Karpas-422 (cell line): ENCODE measurements around the gene SNRPN. TPM values are rescaled to one million over a fixed set of nuclear protein-coding genes. Genes with fewer than 3 reads are reported as not detected.
"Not testable (repeated sequence)": the region's sequence is repeated elsewhere in the genome, so short reads cannot be mapped to it uniquely, and the experiment has no call there.

Source experiments
- DNase-seq: peaks from one replicate; pipeline ENCODE4 v3.0.0-alpha.2; 2015
- H2AFZ ChIP-seq: fragments of 200-600 bp; sonication (generic); 2 replicates; pipeline ENCODE4 v1.6.1; 2014; ENCODE audit warnings: antibody characterized with exemption, low read length, mixed read lengths
- H3K27ac ChIP-seq: fragments of 200-600 bp; sonication (generic); 2 replicates; pipeline ENCODE4 v1.5.1; 2014; ENCODE audit warnings: mild to moderate bottlenecking, low read length, moderate library complexity
- H3K27me3 ChIP-seq: fragments of 200-600 bp; sonication (generic); 2 replicates; pipeline ENCODE4 v1.6.1; 2014; ENCODE audit warnings: low read length, mixed read lengths
- H3K36me3 ChIP-seq: fragments of 200-600 bp; sonication (generic); 2 replicates; pipeline ENCODE4 v1.6.1; 2014; ENCODE audit warnings: low read length, mixed read lengths; ENCODE audit not compliant: insufficient read depth
- H3K4me1 ChIP-seq: fragments of 200-600 bp; sonication (generic); 2 replicates; pipeline ENCODE4 v1.6.1; 2014; ENCODE audit warnings: mild to moderate bottlenecking, low read length, mixed read lengths
- H3K4me2 ChIP-seq: fragments of 200-600 bp; sonication (generic); 2 replicates; pipeline ENCODE4 v1.6.1; 2014; ENCODE audit warnings: low read length, low read depth, mild to moderate bottlenecking; ENCODE audit not compliant: poor library complexity, severe bottlenecking
- H3K4me3 ChIP-seq: fragments of 200-600 bp; sonication (generic); 2 replicates; pipeline ENCODE4 v1.5.1; 2014; ENCODE audit warnings: mild to moderate bottlenecking, antibody characterized with exemption, low read length, mixed read lengths
- H3K79me2 ChIP-seq: fragments of 200-600 bp; sonication (generic); 2 replicates; pipeline ENCODE4 v1.6.1; 2014; ENCODE audit warnings: mild to moderate bottlenecking, low read length, mixed read lengths
- H3K9ac ChIP-seq: fragments of 200-600 bp; sonication (generic); 2 replicates; pipeline ENCODE4 v1.6.0; 2014; ENCODE audit warnings: low read length
- H3K9me2 ChIP-seq: fragments of 200-600 bp; sonication (generic), shearing (Covaris generic); replicated peaks from 2 replicates; pipeline ENCODE4 v1.6.0; 2014; ENCODE audit warnings: mild to moderate bottlenecking, low read length, moderate library complexity; ENCODE audit not compliant: insufficient read depth
- H3K9me3 ChIP-seq: fragments of 300-700, 200-600 bp; sonication (generic); 2 replicates; pipeline ENCODE4 v1.6.1; 2014; ENCODE audit warnings: low read length, mixed read lengths
- H4K20me1 ChIP-seq: fragments of 200-600 bp; sonication (generic); 2 replicates; pipeline ENCODE4 v1.6.1; 2014; ENCODE audit warnings: mild to moderate bottlenecking, antibody characterized with exemption, low read length, low read depth; ENCODE audit not compliant: insufficient read depth
- total RNA-seq: library from RNA; depleted of rRNA; stranded (reverse); fragments of >200 nt; shearing (Covaris generic); gene quantifications from 2 replicates; pipeline ENCODE4 v1.2.3, GENCODE V29; 2014; ENCODE audit warnings: low replicate concordance

The SNRPN gene
- total RNA-seq, 1 experiment from 2014 or later: 116 TPM

GRCh38 chr15:24931874-24932732 is 22.7 kb upstream of the SNRPN start:
- H2AFZ ChIP-seq, H3K27me3 ChIP-seq, H4K20me1 ChIP-seq, H3K9ac ChIP-seq, H3K4me3 ChIP-seq, H3K36me3 ChIP-seq, H3K9me3 ChIP-seq, H3K79me2 ChIP-seq, H3K4me2 ChIP-seq, H3K27ac ChIP-seq, DNase-seq, H3K9me2 ChIP-seq, H3K4me1 ChIP-seq: not testable (repeated sequence)

- Histone ChIP-seq H3K4me1 (no peaks in the 10 kb centered on the region), H3K79me2 (no peaks in the 10 kb centered on the region), H2AFZ (no peak overlapping the region), H3K27me3 (no peaks in the 10 kb centered on the region), H3K27ac (no peak overlapping the region), H3K9me2 (no peaks in the 10 kb centered on the region), H3K4me3 (no peak overlapping the region), H4K20me1 (no peaks in the 10 kb centered on the region), H3K9ac (no peak overlapping the region), H3K4me2 (no peak overlapping the region), H3K36me3 (no peaks in the 10 kb centered on the region), H3K9me3 (no peaks in the 10 kb centered on the region; the same call in 1 of the 2 replicates)
- DNase-seq: no peak
These were observed 21.1 kb upstream of the SNRPN start for GRCh38 chr15:24933716-24934115.

DNA sequence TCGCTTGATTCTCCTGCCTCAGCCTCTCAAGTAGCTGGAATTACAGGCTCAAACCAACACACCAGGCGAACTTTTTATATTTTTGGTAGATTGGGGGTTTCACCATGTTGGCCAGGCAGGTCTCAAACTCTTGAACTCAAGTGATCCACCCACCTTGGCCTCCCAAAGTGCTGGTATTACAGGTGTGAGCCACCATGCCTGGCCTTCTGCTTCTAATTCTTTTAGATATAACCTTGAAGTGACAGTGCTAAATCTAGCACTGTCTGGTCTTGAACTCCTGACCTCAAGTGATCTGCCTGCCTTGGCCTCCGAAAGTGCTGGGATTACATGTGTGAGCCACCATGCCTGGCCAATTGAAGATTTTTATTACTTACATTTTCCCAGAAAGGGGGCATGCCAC is 16.6 kb upstream of the SNRPN start:
- not testable (repeated sequence) for H3K9me3 ChIP-seq, H3K9me2 ChIP-seq, H2AFZ ChIP-seq, H3K36me3 ChIP-seq, DNase-seq, H3K27ac ChIP-seq, H3K4me1 ChIP-seq, H3K79me2 ChIP-seq, H4K20me1 ChIP-seq, H3K4me2 ChIP-seq, H3K9ac ChIP-seq, H3K27me3 ChIP-seq, H3K4me3 ChIP-seq

DNA sequence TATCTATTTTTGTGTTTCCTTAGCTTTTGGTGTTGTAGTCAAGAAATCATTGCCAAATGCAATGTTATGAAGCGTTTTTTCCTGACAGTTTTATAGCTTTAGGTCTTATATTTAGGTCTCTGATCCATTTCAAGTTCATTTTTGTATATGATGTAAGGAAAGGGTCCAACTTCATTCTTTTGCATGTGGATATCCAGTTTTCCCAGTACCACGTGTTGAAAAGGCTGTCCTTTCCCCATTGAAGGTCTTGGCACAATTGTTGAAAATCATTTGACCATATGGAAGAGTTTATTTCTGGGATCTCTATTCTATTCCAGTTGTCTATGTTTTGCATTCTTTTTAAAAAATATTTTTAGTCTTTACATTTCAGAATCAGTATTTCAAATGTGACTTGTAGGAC is 14.6 kb upstream of the SNRPN start:
- Histone ChIP-seq H3K9me3 (peaks cover 3% of the 10 kb centered on the region; the same call in 1 of the 2 replicates), H3K27me3 (no peaks in the 10 kb centered on the region), H4K20me1 (no peaks in the 10 kb centered on the region), H3K4me1 (no peaks in the 10 kb centered on the region), H3K27ac (no peak overlapping the region), H3K36me3 (no peaks in the 10 kb centered on the region), H3K4me3 (no peak overlapping the region), H3K9ac (no peak overlapping the region), H2AFZ (no peak overlapping the region), H3K79me2 (no peaks in the 10 kb centered on the region), H3K4me2 (no peak overlapping the region), H3K9me2 (no peaks in the 10 kb centered on the region)
- no peak for DNase-seq

- no peaks in the 10 kb centered on the region for H3K36me3 ChIP-seq
- no peak for DNase-seq
- H3K4me3 ChIP-seq: no peak overlapping the region
- H3K79me2 ChIP-seq: no peaks in the 10 kb centered on the region
- no peak overlapping the region for H3K4me2 ChIP-seq
- no peaks in the 10 kb centered on the region for H3K9me2 ChIP-seq
- no peaks in the 10 kb centered on the region for H3K27me3 ChIP-seq
- H3K9me3 ChIP-seq: peaks cover 3% of the 10 kb centered on the region; the same call in 1 of the 2 replicates
- no peak overlapping the region for H2AFZ ChIP-seq
- no peaks in the 10 kb centered on the region for H3K4me1 ChIP-seq
- no peak overlapping the region for H3K9ac ChIP-seq
- no peak overlapping the region for H3K27ac ChIP-seq
- no peaks in the 10 kb centered on the region for H4K20me1 ChIP-seq
These were observed 11.4 kb upstream of the SNRPN start for GRCh38 chr15:24943361-24943760.

- H3K4me3 ChIP-seq: no peak overlapping the region
- no peak overlapping the region for H3K9ac ChIP-seq
- H3K4me1 ChIP-seq: no peaks in the 10 kb centered on the region
- no peaks in the 10 kb centered on the region for H3K36me3 ChIP-seq
- H3K27me3 ChIP-seq: no peaks in the 10 kb centered on the region
- H3K27ac ChIP-seq: no peak overlapping the region
- H3K9me2 ChIP-seq: no peaks in the 10 kb centered on the region
- H3K4me2 ChIP-seq: no peak overlapping the region
- peaks cover 3% of the 10 kb centered on the region; the same call in 1 of the 2 replicates for H3K9me3 ChIP-seq
- H4K20me1 ChIP-seq: no peaks in the 10 kb centered on the region
- DNase-seq: no peak
- H2AFZ ChIP-seq: no peak overlapping the region
- H3K79me2 ChIP-seq: no peaks in the 10 kb centered on the region
These were observed 9.8 kb upstream of the SNRPN start for GRCh38 chr15:24944954-24945353.

GRCh38 chr15:24945711-24946110 is 9.1 kb upstream of the SNRPN start:
- H2AFZ ChIP-seq: no peak overlapping the region
- no peaks in the 10 kb centered on the region for H3K27me3 ChIP-seq
- H3K36me3 ChIP-seq: no peaks in the 10 kb centered on the region
- H3K9me2 ChIP-seq: no peaks in the 10 kb centered on the region
- H3K9ac ChIP-seq: no peak overlapping the region
- no peaks in the 10 kb centered on the region for H3K79me2 ChIP-seq
- H3K27ac ChIP-seq: no peak overlapping the region
- DNase-seq: no peak
- H3K4me3 ChIP-seq: no peak overlapping the region
- no peak overlapping the region for H3K4me2 ChIP-seq
- no peaks in the 10 kb centered on the region for H4K20me1 ChIP-seq
- H3K9me3 ChIP-seq: peaks cover 3% of the 10 kb centered on the region; the same call in 1 of the 2 replicates
- H3K4me1 ChIP-seq: no peaks in the 10 kb centered on the region

GRCh38 chr15:24948495-24948894 is 6.3 kb upstream of the SNRPN start:
- H3K9me2 ChIP-seq: no peaks in the 10 kb centered on the region
- H3K9ac ChIP-seq: no peak overlapping the region
- no peak overlapping the region for H3K27ac ChIP-seq
- no peaks in the 10 kb centered on the region for H4K20me1 ChIP-seq
- H3K36me3 ChIP-seq: no peaks in the 10 kb centered on the region
- H3K27me3 ChIP-seq: no peaks in the 10 kb centered on the region
- no peaks in the 10 kb centered on the region for H3K4me1 ChIP-seq
- no peak overlapping the region for H3K4me2 ChIP-seq
- no peaks in the 10 kb centered on the region for H3K9me3 ChIP-seq
- H2AFZ ChIP-seq: no peak overlapping the region
- H3K4me3 ChIP-seq: no peak overlapping the region
- no peaks in the 10 kb centered on the region for H3K79me2 ChIP-seq
- no peak for DNase-seq
